Measurements from ENCODE around the gene TOM1L1.

The TOM1L1 gene

GRCh38 chr17:54888981-54889380, 11.7 kb upstream of the TOM1L1 start:
- in situ Hi-C loops (cut with HindIII; ENCODE audit: low pct_ligation_motif_present, low sequenced_read_pairs) = no loop called here
- H3K36me3 ChIP-seq (replicated peaks) = no peaks in the 10 kb centered on the region
- H3K4me3 ChIP-seq (ENCODE audit: low read depth, low read length) = no peak overlapping the region
- no peak overlapping the region for H3K27ac ChIP-seq
- no peaks in the 10 kb centered on the region for H3K27me3 ChIP-seq (replicated peaks)
- no peak for TF ChIP-seq CTCF (IDR thresholded peaks at IDR 0.05; ENCODE audit: low read depth, low read length, missing control alignments)
- no peak for DNase-seq

- Histone ChIP-seq H3K27ac (no peak overlapping the region), H3K36me3 (replicated peaks) (no peaks in the 10 kb centered on the region), H3K4me3 (ENCODE audit: low read depth, low read length) (no peak overlapping the region), H3K27me3 (replicated peaks) (no peaks in the 10 kb centered on the region)
- TF ChIP-seq CTCF (IDR thresholded peaks at IDR 0.05; ENCODE audit: low read depth, low read length, missing control alignments) = peak; percentile 51
- peak; percentile 66 for DNase-seq
- in situ Hi-C loops (cut with HindIII; ENCODE audit: low pct_ligation_motif_present, low sequenced_read_pairs) = no loop called here
Measured at GRCh38 chr17:54891176-54891821, 9.4 kb upstream of the TOM1L1 start.

- in situ Hi-C loops (cut with HindIII; ENCODE audit: low pct_ligation_motif_present, low sequenced_read_pairs) = no loop called here
- no peaks in the 10 kb centered on the region for H3K27me3 ChIP-seq (replicated peaks)
- no peak for DNase-seq
- H3K36me3 ChIP-seq (replicated peaks) = no peaks in the 10 kb centered on the region
- H3K4me3 ChIP-seq (ENCODE audit: low read depth, low read length) = no peak overlapping the region
- TF ChIP-seq CTCF (IDR thresholded peaks at IDR 0.05; ENCODE audit: low read depth, low read length, missing control alignments) = no peak
- no peak overlapping the region for H3K27ac ChIP-seq
Measured at GRCh38 chr17:54892360-54892759, 8.3 kb upstream of the TOM1L1 start.

GRCh38 chr17:54898576-54898975, 2.1 kb upstream of the TOM1L1 start:
- Histone ChIP-seq H3K27ac (no peak overlapping the region), H3K36me3 (replicated peaks) (no peaks in the 10 kb centered on the region), H3K4me3 (ENCODE audit: low read depth, low read length) (no peak overlapping the region), H3K27me3 (replicated peaks) (no peaks in the 10 kb centered on the region)
- in situ Hi-C loops (cut with HindIII; ENCODE audit: low pct_ligation_motif_present, low sequenced_read_pairs) = no loop called here
- DNase-seq = peak; percentile 5
- no peak for TF ChIP-seq CTCF (IDR thresholded peaks at IDR 0.05; ENCODE audit: low read depth, low read length, missing control alignments)

GRCh38 chr17:54899201-54899600, 1.5 kb upstream of the TOM1L1 start:
- DNase-seq = no peak
- no peak for TF ChIP-seq CTCF (IDR thresholded peaks at IDR 0.05; ENCODE audit: low read depth, low read length, missing control alignments)
- H3K4me3 ChIP-seq (ENCODE audit: low read depth, low read length) = no peak overlapping the region
- no peak overlapping the region for H3K27ac ChIP-seq
- in situ Hi-C loops (cut with HindIII; ENCODE audit: low pct_ligation_motif_present, low sequenced_read_pairs) = no loop called here
- H3K27me3 ChIP-seq (replicated peaks) = no peaks in the 10 kb centered on the region
- H3K36me3 ChIP-seq (replicated peaks) = no peaks in the 10 kb centered on the region
